Spleen (tissue), 11 donors: ENCODE results near the gene UACA. TPM values are rescaled to one million over a fixed set of nuclear protein-coding genes. Genes with fewer than 3 reads are reported as not detected.

Experiments used
- DNase-seq: peaks from one replicate; pipeline ENCODE4 v3.0.0-alpha.2; 2020
- H3K27ac ChIP-seq, 8 donors: fragments of 200-600 bp; sonication (generic) in 7 of 8; 1 replicate in 4 of 8; 2 replicates in 4 of 8; pipeline versions ENCODE4 v1.5.0 to v1.8.0; 2016 to 2021; ENCODE audit warnings: inconsistent platforms in 4 of 8, mild to moderate bottlenecking in 4 of 8, moderate library complexity in 1 of 8
- H3K27me3 ChIP-seq, 7 donors: fragments of 200-600 bp; sonication (generic) in 6 of 7; replicated peaks in 1 of 7; 1 replicate in 4 of 7; 2 replicates in 3 of 7; pipeline versions ENCODE4 v1.5.0 to v1.8.0; 2016 to 2021; ENCODE audit warnings: inconsistent platforms in 3 of 7, mild to moderate bottlenecking in 1 of 7
- H3K36me3 ChIP-seq, 6 donors: fragments of 200-600 bp; sonication (generic) in 5 of 6; 1 replicate in 4 of 6; 2 replicates in 2 of 6; pipeline versions ENCODE4 v1.5.0 to v1.8.0; 2016 to 2021; ENCODE audit warnings: inconsistent platforms in 2 of 6
- H3K4me1 ChIP-seq, 6 donors: fragments of 200-600 bp; sonication (generic) in 5 of 6; 1 replicate in 3 of 6; 2 replicates in 3 of 6; pipeline versions ENCODE4 v1.5.0 to v1.8.0; 2016 to 2021; ENCODE audit warnings: inconsistent platforms in 3 of 6
- H3K4me3 ChIP-seq, 8 donors: fragments of 200-600 bp; sonication (generic) in 7 of 8; 1 replicate in 4 of 8; 2 replicates in 4 of 8; pipeline versions ENCODE4 v1.5.0 to v1.8.0; 2016 to 2021; ENCODE audit warnings: inconsistent platforms in 4 of 8, mild to moderate bottlenecking in 4 of 8, moderate library complexity in 2 of 8
- H3K9me3 ChIP-seq, 8 donors: fragments of 200-600 bp; sonication (generic) in 7 of 8; 1 replicate in 4 of 8; 2 replicates in 4 of 8; pipeline versions ENCODE4 v1.5.0 to v1.8.0; 2016 to 2021; ENCODE audit warnings: inconsistent platforms in 4 of 8
- POLR2A ChIP-seq, 3 donors: fragments of 450-650 bp; IDR thresholded peaks; one replicate each; pipeline ENCODE4 v1.5.1; 2017; ENCODE audit warnings: antibody characterized with exemption in 3 of 3, mild to moderate bottlenecking in 1 of 3
- POLR2AphosphoS5 ChIP-seq, 3 donors: sonication (generic); formaldehyde crosslinking; IDR thresholded peaks; one replicate each; pipeline ENCODE4 v1.5.1; 2017; ENCODE audit warnings: antibody characterized with exemption in 3 of 3
- WGBS, 5 donors: extraction: QIAGEN DNeasy Blood & Tissue Kit in 3 of 5; methylation state at CpG; one replicate each; pipeline versions ENCODE4 v1.1.5 to v1.1.7; 2013 to 2018; 5-methylcytosine and 5-hydroxymethylcytosine counted together
- intact Hi-C: fragments of 100-400 bp; cut with DNase I; formaldehyde crosslinking; loops from one replicate; pipeline ENCODE4 v1.15.0; 2023; ENCODE audit warnings: low total_unique reads
- polyA plus RNA-seq, 3 donors: library from polyadenylated mRNA; stranded (reverse); fragments of 200-250 nt; gene quantifications; one replicate each; pipeline ENCODE4 v1.2.1, GENCODE V29; 2013
- total RNA-seq, 7 donors: library from RNA; depleted of rRNA in 3 of 7; stranded (reverse); fragments of >200 nt in 3 of 7; fragmentation: NEBNext Ultra II Directional in 4 of 7; extraction: Animal tissue kit (Norgen Biotek cat#: 25700) in 4 of 7; gene quantifications; one replicate each; pipeline versions ENCODE4 v1.1.0 to v1.2.1, GENCODE V29; 2016 to 2021
- TF ChIP-seq, protein P1 (sequence below), 11 experiments: fragments of 200-600 bp in 7 of 11; fragments of 450-650 bp in 4 of 11; sonication (generic) in 4 of 11; IDR thresholded peaks in 8 of 11; conservative IDR thresholded peaks in 3 of 11; 1 replicate in 7 of 11; 2 replicates in 4 of 11; pipeline versions ENCODE4 v1.4.0 to v1.8.0; 2016 to 2021; ENCODE audit warnings: antibody characterized with exemption in 11 of 11, inconsistent platforms in 4 of 11, mild to moderate bottlenecking in 1 of 11
- donor health status: healthy with polysubstance abuse.
- donor health status: DM: no; HTN: no; CAD: no; lungs with moderate emphysema.
- donor health status: DM: no; HTN: no; CAD: no.
- donor health status: Bipolar disorder and iron deficiency.
- donor health status: healthy.
- donor health status: DM: no; HTN: no; CAD: no.
- donor health status: DM: yes; HTN: yes; CAD: no.

Gene UACA
- total and polyA plus RNA-seq, 10 donors, result 21.9 to 113 (median 78.6) TPM

DNA sequence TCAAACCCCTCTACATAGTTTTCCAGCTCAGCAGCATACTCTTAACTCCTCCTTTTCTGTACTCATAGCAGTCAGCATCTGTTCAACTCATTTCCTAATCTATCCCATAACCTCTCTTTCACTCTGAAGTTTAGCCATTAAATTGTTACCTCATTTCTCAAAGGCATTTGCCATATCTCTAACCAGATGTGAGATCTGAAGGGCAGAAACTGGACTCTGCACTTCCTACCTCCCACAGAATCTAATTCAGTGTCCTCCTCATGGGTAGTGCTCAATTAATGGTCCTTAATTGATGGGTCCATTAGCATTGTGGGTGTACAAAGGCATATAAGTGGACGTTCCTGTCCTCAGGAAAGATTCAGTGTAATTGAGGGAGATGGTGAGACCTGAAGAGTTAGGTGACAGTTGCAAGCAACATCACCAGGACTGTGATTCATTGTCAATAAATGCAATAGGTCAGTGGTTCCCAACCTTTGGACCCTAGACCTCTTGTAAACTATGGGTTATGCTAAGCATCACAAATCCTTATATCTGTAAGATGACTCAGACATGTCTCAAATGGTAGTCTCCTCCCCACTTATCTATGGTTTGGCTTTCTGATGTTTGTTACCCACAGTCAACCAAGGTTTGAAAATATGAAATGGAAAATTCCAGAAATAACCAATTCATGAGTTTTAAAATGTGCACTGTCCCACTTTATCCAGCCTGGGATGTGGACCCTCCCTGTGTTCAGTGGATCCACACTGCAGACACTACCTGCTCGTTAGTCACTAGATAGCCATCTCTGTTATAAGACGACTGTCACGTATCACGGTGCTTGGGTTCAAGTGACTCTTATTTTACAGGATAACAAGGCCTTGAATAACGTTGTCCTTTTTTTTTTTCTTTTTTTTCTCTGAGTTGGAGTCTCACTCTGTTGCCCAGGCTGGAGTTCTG is 25.0 kb upstream of the UACA start:
- Histone ChIP-seq H3K27me3 (peaks cover 0 to 6% (median 0%) of the 10 kb centered on the region in 7 donors), H3K36me3 (no peaks in the 10 kb centered on the region), H3K4me1 (peaks cover 0 to 7% (median 0%) of the 10 kb centered on the region in 6 donors), H3K4me3 (no peak overlapping the region), H3K27ac (no peak overlapping the region), H3K9me3 (no peaks in the 10 kb centered on the region)
- 82 to 89% (median 88%) methylated on average over 6 of the region's 6 CpGs for WGBS, 5 donors
- no peak for TF ChIP-seq POLR2A (IDR thresholded peaks at IDR 0.05)
- TF ChIP-seq, protein P1, sequence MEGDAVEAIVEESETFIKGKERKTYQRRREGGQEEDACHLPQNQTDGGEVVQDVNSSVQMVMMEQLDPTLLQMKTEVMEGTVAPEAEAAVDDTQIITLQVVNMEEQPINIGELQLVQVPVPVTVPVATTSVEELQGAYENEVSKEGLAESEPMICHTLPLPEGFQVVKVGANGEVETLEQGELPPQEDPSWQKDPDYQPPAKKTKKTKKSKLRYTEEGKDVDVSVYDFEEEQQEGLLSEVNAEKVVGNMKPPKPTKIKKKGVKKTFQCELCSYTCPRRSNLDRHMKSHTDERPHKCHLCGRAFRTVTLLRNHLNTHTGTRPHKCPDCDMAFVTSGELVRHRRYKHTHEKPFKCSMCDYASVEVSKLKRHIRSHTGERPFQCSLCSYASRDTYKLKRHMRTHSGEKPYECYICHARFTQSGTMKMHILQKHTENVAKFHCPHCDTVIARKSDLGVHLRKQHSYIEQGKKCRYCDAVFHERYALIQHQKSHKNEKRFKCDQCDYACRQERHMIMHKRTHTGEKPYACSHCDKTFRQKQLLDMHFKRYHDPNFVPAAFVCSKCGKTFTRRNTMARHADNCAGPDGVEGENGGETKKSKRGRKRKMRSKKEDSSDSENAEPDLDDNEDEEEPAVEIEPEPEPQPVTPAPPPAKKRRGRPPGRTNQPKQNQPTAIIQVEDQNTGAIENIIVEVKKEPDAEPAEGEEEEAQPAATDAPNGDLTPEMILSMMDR (IDR thresholded peaks at IDR 0.05 in 8 of 11, conservative IDR thresholded peaks at IDR 0.05 in 3 of 11), result no peak
- DNase-seq, result no peak
- intact Hi-C loops, result no loop called here

DNA sequence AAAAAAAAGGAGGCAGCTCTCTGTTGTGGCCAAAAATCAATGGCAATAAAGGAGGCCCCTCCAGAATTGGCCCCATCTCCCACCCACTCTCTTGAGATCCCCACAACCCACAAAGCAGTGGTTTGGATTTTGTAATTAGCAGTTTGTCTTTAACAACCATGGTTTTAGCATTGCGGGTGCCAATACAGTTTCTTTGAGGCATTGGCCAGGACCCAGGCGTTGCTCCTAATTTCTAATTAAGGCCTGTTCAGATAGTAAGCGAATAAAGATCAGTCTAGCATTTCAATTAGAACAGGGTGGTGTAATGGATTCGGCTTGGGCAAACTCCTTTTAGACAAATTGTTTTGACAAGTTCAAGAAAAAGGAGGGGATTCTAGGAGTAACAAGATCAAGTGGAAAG is 23.6 kb upstream of the UACA start:
- WGBS, 5 donors, result 88 to 99% (median 95%) methylated on average over 4 of the region's 4 CpGs
- H3K9me3 ChIP-seq, result no peaks in the 10 kb centered on the region
- H3K27me3 ChIP-seq, result peaks cover 0 to 16% (median 0%) of the 10 kb centered on the region in 7 donors
- TF ChIP-seq POLR2A (IDR thresholded peaks at IDR 0.05) (no peak), POLR2AphosphoS5 (IDR thresholded peaks at IDR 0.05) (no peak)
- TF ChIP-seq, protein P1 (IDR thresholded peaks at IDR 0.05 in 8 of 11, conservative IDR thresholded peaks at IDR 0.05 in 3 of 11), result no peak
- intact Hi-C loops, result no loop called here
- no peak overlapping the region for H3K27ac ChIP-seq
- no peak overlapping the region for H3K4me3 ChIP-seq
- H3K36me3 ChIP-seq, result no peaks in the 10 kb centered on the region
- peaks cover 0 to under 1% (median 0%) of the 10 kb centered on the region in 6 donors for H3K4me1 ChIP-seq
- DNase-seq, result no peak

DNA sequence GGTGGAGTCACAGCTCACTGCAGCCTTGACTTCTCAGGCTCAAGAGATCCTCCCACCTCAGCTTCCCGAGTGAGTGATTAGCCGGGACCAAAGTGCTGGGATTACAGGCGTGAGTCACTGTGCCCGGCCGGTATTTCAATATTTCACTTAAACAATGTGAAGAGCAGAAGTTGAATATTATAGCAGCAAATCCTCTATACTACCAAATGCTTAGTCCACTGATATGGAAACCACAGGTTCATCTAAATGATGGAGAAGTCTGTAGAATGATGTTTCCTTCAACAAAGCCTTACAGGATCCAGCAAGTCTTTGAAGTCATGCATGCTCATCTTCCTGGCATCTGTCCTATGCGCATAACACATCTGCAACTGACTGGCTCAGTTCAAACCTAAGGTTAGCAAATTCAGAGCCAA is 20.3 kb upstream of the UACA start:
- no peaks in the 10 kb centered on the region for H3K36me3 ChIP-seq
- peaks cover 0 to 22% (median 0%) of the 10 kb centered on the region in 7 donors for H3K27me3 ChIP-seq
- intact Hi-C loops, result no loop called here
- H3K4me3 ChIP-seq, result no peak overlapping the region
- peaks cover 0 to under 1% (median 0%) of the 10 kb centered on the region in 6 donors for H3K4me1 ChIP-seq
- DNase-seq, result no peak
- no peak overlapping the region for H3K27ac ChIP-seq
- WGBS, 5 donors, result 81 to 94% (median 83%) methylated on average over 6 of the region's 6 CpGs
- no peaks in the 10 kb centered on the region for H3K9me3 ChIP-seq
- TF ChIP-seq POLR2A (IDR thresholded peaks at IDR 0.05), result no peak
- TF ChIP-seq, protein P1 (IDR thresholded peaks at IDR 0.05 in 8 of 11, conservative IDR thresholded peaks at IDR 0.05 in 3 of 11), result no peak
- no peak for TF ChIP-seq POLR2AphosphoS5 (IDR thresholded peaks at IDR 0.05)

DNA sequence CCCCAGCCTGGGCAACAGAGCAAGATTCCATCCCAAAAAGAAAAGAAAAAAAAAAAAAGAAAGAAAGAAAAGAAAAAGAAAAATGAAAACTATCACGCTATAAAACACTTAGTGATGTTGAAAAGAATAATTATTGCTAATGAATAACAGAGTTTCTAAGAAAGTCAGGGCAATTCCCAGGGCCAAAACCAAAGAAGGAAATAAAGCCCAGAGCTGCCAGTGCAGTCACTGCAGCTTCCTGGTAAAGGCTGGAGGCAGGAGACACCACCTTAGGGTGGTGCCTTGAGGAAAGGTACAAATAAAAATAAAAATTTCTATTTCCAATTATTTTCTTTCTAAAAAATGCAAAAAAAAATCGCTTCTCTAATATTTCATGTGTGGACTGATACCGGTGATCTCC is 19.7 kb upstream of the UACA start:
- H3K4me3 ChIP-seq, result no peak overlapping the region
- WGBS, 5 donors, result 83 to 93% (median 89%) methylated on average over 3 of the region's 3 CpGs
- intact Hi-C loops, result no loop called here
- H3K27ac ChIP-seq, result no peak overlapping the region
- TF ChIP-seq, protein P1 (IDR thresholded peaks at IDR 0.05 in 8 of 11, conservative IDR thresholded peaks at IDR 0.05 in 3 of 11), result no peak
- no peak for TF ChIP-seq POLR2AphosphoS5 (IDR thresholded peaks at IDR 0.05)
- TF ChIP-seq POLR2A (IDR thresholded peaks at IDR 0.05), result no peak
- H3K27me3 ChIP-seq, result peaks cover 0 to 22% (median 0%) of the 10 kb centered on the region in 7 donors
- H3K9me3 ChIP-seq, result no peaks in the 10 kb centered on the region
- no peak for DNase-seq
- H3K4me1 ChIP-seq, result peaks cover 0 to 3% (median 0%) of the 10 kb centered on the region in 6 donors
- no peaks in the 10 kb centered on the region for H3K36me3 ChIP-seq
